Suprapubic skin (tissue), 4 donors: Measurements from ENCODE around the gene MRPL40. TPM values are rescaled to one million over a fixed set of nuclear protein-coding genes. Genes with fewer than 3 reads are reported as not detected.

Experiments
- DNase-seq, 2 donors: peaks; one replicate each; pipeline ENCODE4 v3.0.0-alpha.2; 2019; ENCODE audit warnings: low spot score in 2 of 2
- H3K27ac ChIP-seq: fragments of 200-600 bp; sonication (generic); one replicate; pipeline ENCODE4 v1.5.1; 2019
- H3K27me3 ChIP-seq: fragments of 200-600 bp; sonication (generic); one replicate; pipeline ENCODE4 v1.5.1; 2019
- H3K36me3 ChIP-seq: fragments of 200-600 bp; sonication (generic); one replicate; pipeline ENCODE4 v1.5.1; 2019
- H3K4me1 ChIP-seq: fragments of 200-600 bp; sonication (generic); one replicate; pipeline ENCODE4 v1.5.1; 2019
- H3K4me3 ChIP-seq: fragments of 200-600 bp; sonication (generic); one replicate; pipeline ENCODE4 v1.5.1; 2019; ENCODE audit warnings: mild to moderate bottlenecking
- H3K9me3 ChIP-seq: fragments of 200-600 bp; sonication (generic); one replicate; pipeline ENCODE4 v1.5.1; 2019
- EP300 ChIP-seq: sonication (generic); formaldehyde crosslinking; IDR thresholded peaks from one replicate; pipeline ENCODE4 v1.6.1; 2017; ENCODE audit warnings: antibody characterized with exemption
- POLR2A ChIP-seq, 2 donors: fragments of 450-650 bp; IDR thresholded peaks; one replicate each; pipeline ENCODE4 v1.6.1; 2017; ENCODE audit warnings: antibody characterized with exemption in 2 of 2, mild to moderate bottlenecking in 2 of 2, moderate library complexity in 2 of 2
- POLR2AphosphoS5 ChIP-seq, 3 donors: sonication (generic); formaldehyde crosslinking; IDR thresholded peaks; one replicate each; pipeline ENCODE4 v1.6.1; 2017; ENCODE audit warnings: antibody characterized with exemption in 3 of 3
- WGBS: methylation state at CpG from one replicate; pipeline ENCODE4 v1.1.5; 2018; 5-methylcytosine and 5-hydroxymethylcytosine counted together
- total RNA-seq, 4 donors: library from RNA; depleted of rRNA; stranded (reverse); fragments of >200 nt; gene quantifications; one replicate each; pipeline ENCODE4 v1.1.0, GENCODE V29; 2016
- TF ChIP-seq, protein P1 (sequence below), 2 donors: fragments of 200-600 bp in 1 of 2; fragments of 450-650 bp in 1 of 2; sonication (generic) in 1 of 2; IDR thresholded peaks; one replicate each; pipeline ENCODE4 v1.5.1; 2016 to 2019; ENCODE audit warnings: antibody characterized with exemption in 2 of 2, mild to moderate bottlenecking in 1 of 2, moderate library complexity in 1 of 2

Gene MRPL40
- total RNA-seq, 4 donors from 2014 or later: 19.1 to 33.9 (median 22.7) TPM

DNA sequence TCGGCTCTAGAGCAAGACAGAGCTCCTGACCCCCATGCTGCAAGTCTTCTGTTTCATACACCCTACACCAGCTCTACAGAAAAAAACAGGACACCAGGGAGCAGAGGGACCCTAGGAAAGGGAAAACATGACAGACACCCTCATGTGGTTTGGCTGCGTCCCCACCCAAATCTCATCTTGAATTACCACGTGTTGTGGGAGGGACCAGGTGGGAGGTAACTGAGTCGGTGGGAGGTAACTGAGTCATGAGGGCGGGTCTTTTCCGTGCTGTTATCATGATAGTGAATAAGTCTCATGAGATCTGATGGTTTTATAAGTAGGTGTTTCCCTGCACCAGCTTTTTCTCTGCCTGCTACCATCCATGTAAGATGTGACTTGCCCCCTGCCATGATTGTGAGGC lies 21.8 kb downstream of the MRPL40 start:
- Histone ChIP-seq H3K27me3 (no peaks in the 10 kb centered on the region), H3K36me3 (peaks cover 78% of the 10 kb centered on the region), H3K27ac (no peak overlapping the region), H3K4me3 (no peak overlapping the region), H3K4me1 (peaks cover under 1% of the 10 kb centered on the region), H3K9me3 (no peaks in the 10 kb centered on the region)
- TF ChIP-seq EP300: no peak
- no peak for TF ChIP-seq POLR2A (IDR thresholded peaks at IDR 0.05)
- TF ChIP-seq POLR2AphosphoS5 (IDR thresholded peaks at IDR 0.05): no peak
- TF ChIP-seq, protein P1, sequence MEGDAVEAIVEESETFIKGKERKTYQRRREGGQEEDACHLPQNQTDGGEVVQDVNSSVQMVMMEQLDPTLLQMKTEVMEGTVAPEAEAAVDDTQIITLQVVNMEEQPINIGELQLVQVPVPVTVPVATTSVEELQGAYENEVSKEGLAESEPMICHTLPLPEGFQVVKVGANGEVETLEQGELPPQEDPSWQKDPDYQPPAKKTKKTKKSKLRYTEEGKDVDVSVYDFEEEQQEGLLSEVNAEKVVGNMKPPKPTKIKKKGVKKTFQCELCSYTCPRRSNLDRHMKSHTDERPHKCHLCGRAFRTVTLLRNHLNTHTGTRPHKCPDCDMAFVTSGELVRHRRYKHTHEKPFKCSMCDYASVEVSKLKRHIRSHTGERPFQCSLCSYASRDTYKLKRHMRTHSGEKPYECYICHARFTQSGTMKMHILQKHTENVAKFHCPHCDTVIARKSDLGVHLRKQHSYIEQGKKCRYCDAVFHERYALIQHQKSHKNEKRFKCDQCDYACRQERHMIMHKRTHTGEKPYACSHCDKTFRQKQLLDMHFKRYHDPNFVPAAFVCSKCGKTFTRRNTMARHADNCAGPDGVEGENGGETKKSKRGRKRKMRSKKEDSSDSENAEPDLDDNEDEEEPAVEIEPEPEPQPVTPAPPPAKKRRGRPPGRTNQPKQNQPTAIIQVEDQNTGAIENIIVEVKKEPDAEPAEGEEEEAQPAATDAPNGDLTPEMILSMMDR (IDR thresholded peaks at IDR 0.05): no peak
- WGBS: 82% methylated on average over 6 of the region's 6 CpGs
- DNase-seq: no peak

DNA sequence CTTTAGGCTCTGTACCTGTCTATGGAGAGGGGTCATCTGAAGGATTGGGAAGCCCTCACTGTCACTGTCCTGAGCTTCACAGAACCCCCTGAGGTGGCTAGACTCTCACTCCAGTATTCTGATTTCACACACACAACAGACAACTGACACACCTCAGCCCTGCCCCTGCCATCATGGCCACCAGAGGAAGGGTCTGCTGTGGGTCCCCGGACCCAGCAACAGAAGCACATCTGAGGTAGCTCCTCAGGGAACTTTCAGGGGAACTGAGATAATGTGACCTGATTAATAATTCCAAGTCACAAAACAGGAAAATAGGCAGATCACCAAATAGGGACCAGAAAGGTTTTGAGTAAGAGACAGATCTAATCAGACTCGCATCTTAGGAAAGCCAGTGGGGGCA lies 22.7 kb downstream of the MRPL40 start:
- Histone ChIP-seq H3K27me3 (no peaks in the 10 kb centered on the region), H3K27ac (no peak overlapping the region), H3K36me3 (peaks cover 77% of the 10 kb centered on the region), H3K9me3 (no peaks in the 10 kb centered on the region), H3K4me1 (no peaks in the 10 kb centered on the region), H3K4me3 (no peak overlapping the region)
- no peak for TF ChIP-seq POLR2AphosphoS5 (IDR thresholded peaks at IDR 0.05)
- no peak for DNase-seq
- WGBS: 89% methylated on average over 2 of the region's 2 CpGs

DNA sequence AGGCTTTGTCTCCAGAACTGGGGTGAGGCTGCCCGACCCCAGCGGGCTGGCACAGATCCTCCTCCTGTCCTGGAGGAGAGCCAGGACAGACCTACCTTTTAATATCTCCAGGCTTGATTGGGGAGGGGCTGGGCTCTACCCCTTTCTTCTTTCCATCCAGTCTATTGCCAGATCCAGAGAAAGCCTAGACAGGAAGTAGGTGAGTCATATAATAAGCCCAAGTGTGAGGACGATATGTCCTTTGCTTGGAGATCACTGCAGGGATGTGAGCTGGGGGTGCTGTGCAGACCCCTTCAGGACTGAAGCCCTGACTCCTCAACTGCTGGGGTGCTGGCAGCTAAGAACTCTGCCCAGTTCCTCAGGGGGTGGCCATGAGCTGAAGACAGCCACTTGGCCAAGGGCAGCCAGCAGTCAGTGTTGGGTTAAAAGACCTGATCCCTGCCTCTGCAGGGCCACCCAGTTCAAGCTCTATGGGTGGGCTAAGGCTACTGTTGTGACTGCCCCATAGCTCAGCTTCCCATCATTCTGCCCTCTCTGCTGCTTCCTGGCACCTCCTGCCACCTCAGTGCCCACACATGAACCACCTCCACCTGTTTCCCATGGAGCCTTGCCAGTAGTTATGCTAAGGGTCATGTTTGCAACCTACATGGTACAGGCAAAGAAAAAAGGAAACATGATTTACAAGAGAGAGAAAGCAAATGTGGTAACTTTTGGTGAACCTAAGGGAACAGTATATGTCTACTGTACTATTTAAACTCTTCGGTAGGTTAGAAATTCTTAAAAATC lies 23.4 kb downstream of the MRPL40 start:
- no peak for DNase-seq
- Histone ChIP-seq H3K4me1 (no peaks in the 10 kb centered on the region), H3K4me3 (no peak overlapping the region), H3K27me3 (no peaks in the 10 kb centered on the region), H3K36me3 (peaks cover 79% of the 10 kb centered on the region), H3K9me3 (no peaks in the 10 kb centered on the region), H3K27ac (no peak overlapping the region)
- TF ChIP-seq EP300 (no peak), POLR2A (IDR thresholded peaks at IDR 0.05) (no peak), POLR2AphosphoS5 (IDR thresholded peaks at IDR 0.05) (no peak)
- TF ChIP-seq, protein P1 (IDR thresholded peaks at IDR 0.05): no peak
- WGBS: 69% methylated on average over 4 of the region's 4 CpGs

DNA sequence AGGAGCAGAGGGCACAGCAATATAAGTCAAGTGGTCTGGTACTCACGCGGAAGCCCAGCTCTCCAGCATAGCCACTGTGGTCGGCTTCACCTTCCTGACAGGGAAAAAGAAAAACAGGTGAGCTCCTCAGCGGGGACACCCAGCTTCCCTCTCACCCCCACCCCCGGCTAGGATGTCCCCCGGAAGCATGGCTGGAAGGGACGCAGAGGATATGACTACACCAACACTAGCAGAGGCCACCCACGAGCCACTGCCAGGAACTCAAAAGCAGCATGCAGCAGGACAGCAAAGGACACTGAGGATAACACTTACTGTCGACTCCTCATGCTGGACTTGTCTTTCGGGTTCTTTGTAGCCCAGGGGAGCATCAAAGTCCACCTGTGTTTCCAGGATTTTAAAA lies 24.2 kb downstream of the MRPL40 start:
- Histone ChIP-seq H3K27me3 (no peaks in the 10 kb centered on the region), H3K4me1 (no peaks in the 10 kb centered on the region), H3K27ac (no peak overlapping the region), H3K9me3 (no peaks in the 10 kb centered on the region), H3K36me3 (peaks cover 81% of the 10 kb centered on the region), H3K4me3 (no peak overlapping the region)
- DNase-seq: no peak
- TF ChIP-seq EP300 (no peak), POLR2A (IDR thresholded peaks at IDR 0.05) (no peak), POLR2AphosphoS5 (IDR thresholded peaks at IDR 0.05) (no peak)
- TF ChIP-seq, protein P1 (IDR thresholded peaks at IDR 0.05): no peak
- WGBS: 89% methylated on average over 10 of the region's 10 CpGs

DNA sequence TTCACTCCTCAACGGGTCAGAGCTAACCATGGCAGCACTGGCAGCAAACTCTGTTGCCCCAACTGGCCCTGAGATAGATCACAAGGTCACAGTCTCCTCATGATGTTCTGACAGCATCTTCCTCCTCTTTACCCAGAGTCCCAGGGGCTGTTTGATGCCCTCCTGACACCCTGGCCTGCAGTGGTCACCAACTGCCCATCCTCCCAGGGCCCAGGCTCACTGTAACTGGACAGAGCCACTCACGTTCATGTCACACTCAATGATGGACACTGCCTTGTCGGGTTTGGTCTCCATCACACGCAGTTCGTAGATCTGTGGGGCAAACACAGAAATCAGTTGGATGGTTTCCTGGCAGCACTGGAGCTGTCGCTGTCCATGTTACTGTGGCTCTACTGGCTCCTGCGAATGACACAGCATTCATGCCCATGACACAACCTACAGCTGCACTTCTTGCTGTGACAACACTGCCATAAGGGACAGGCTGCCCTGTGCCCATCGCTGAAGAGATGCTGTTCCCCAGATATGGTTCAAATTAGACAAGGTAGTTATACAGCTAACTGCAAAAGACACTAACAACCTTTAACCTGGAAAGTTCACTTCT lies 25.6 kb downstream of the MRPL40 start:
- H3K36me3 ChIP-seq: peaks cover 83% of the 10 kb centered on the region
- no peak for TF ChIP-seq POLR2A (IDR thresholded peaks at IDR 0.05)
- TF ChIP-seq, protein P1 (IDR thresholded peaks at IDR 0.05): no peak
- TF ChIP-seq EP300: no peak
- TF ChIP-seq POLR2AphosphoS5 (IDR thresholded peaks at IDR 0.05): no peak
- no peak overlapping the region for H3K27ac ChIP-seq
- WGBS: 90% methylated on average over 7 of the region's 8 CpGs
- H3K27me3 ChIP-seq: no peaks in the 10 kb centered on the region
- no peak for DNase-seq
- H3K9me3 ChIP-seq: no peaks in the 10 kb centered on the region
- no peak overlapping the region for H3K4me3 ChIP-seq
- no peaks in the 10 kb centered on the region for H3K4me1 ChIP-seq
